ENCODE measurements around the gene FAM107B.

FAM107B gene

GRCh38 chr10:14481014-14481413, 293.7 kb downstream of the FAM107B start:
- no peaks in the 10 kb centered on the region for H3K36me3 ChIP-seq (ENCODE audit: insufficient read depth, low read length)
- WGBS, result 97% methylated on average over 4 of the region's 4 CpGs
- no peak overlapping the region for H3K27ac ChIP-seq (ENCODE audit: low read depth, low read length)
- H3K9ac ChIP-seq (ENCODE audit: low read depth, low read length), result no peak overlapping the region
- peaks cover 3% of the 10 kb centered on the region; the same call in 1 of the 2 replicates for H3K4me1 ChIP-seq (ENCODE audit: insufficient read depth, low read length)
- no peaks in the 10 kb centered on the region for H3K9me3 ChIP-seq (ENCODE audit: insufficient read depth, low read depth, low read length)
- H3K4me3 ChIP-seq (ENCODE audit: low read length), result no peak overlapping the region
- H3K27me3 ChIP-seq (ENCODE audit: insufficient read depth, low read length), result no peaks in the 10 kb centered on the region

GRCh38 chr10:14478604-14479003, 296.1 kb downstream of the FAM107B start:
- 43% methylated on average over 2 of the region's 3 CpGs for WGBS
- Histone ChIP-seq H3K9me3 (ENCODE audit: insufficient read depth, low read depth, low read length) (peaks cover 4% of the 10 kb centered on the region; the same call in 1 of the 2 replicates), H3K9ac (ENCODE audit: low read depth, low read length) (no peak overlapping the region), H3K27me3 (ENCODE audit: insufficient read depth, low read length) (no peaks in the 10 kb centered on the region), H3K4me3 (ENCODE audit: low read length) (no peak overlapping the region), H3K4me1 (ENCODE audit: insufficient read depth, low read length) (peaks cover 3% of the 10 kb centered on the region; the same call in 1 of the 2 replicates), H3K36me3 (ENCODE audit: insufficient read depth, low read length) (no peaks in the 10 kb centered on the region), H3K27ac (ENCODE audit: low read depth, low read length) (no peak overlapping the region)

- Histone ChIP-seq H3K4me1 (ENCODE audit: insufficient read depth, low read length) (peaks cover 3% of the 10 kb centered on the region; the same call in 1 of the 2 replicates), H3K9me3 (ENCODE audit: insufficient read depth, low read depth, low read length) (peaks cover 4% of the 10 kb centered on the region; the same call in 1 of the 2 replicates), H3K27ac (ENCODE audit: low read depth, low read length) (no peak overlapping the region), H3K27me3 (ENCODE audit: insufficient read depth, low read length) (no peaks in the 10 kb centered on the region), H3K4me3 (ENCODE audit: low read length) (no peak overlapping the region), H3K9ac (ENCODE audit: low read depth, low read length) (no peak overlapping the region), H3K36me3 (ENCODE audit: insufficient read depth, low read length) (no peaks in the 10 kb centered on the region)
- 82% methylated on average over 7 of the region's 7 CpGs for WGBS
Observed at GRCh38 chr10:14478201-14478600, 296.5 kb downstream of the FAM107B start.

- Histone ChIP-seq H3K27me3 (ENCODE audit: insufficient read depth, low read length) (no peaks in the 10 kb centered on the region), H3K4me3 (ENCODE audit: low read length) (no peak overlapping the region), H3K36me3 (ENCODE audit: insufficient read depth, low read length) (no peaks in the 10 kb centered on the region), H3K9ac (ENCODE audit: low read depth, low read length) (no peak overlapping the region), H3K4me1 (ENCODE audit: insufficient read depth, low read length) (peaks cover 3% of the 10 kb centered on the region; the same call in 1 of the 2 replicates), H3K27ac (ENCODE audit: low read depth, low read length) (no peak overlapping the region), H3K9me3 (ENCODE audit: insufficient read depth, low read depth, low read length) (peaks cover 4% of the 10 kb centered on the region; the same call in 1 of the 2 replicates)
- WGBS, result 91% methylated on average over 4 of the region's 4 CpGs
Observed at GRCh38 chr10:14477408-14477710, 297.3 kb downstream of the FAM107B start.

- Histone ChIP-seq H3K9ac (ENCODE audit: low read depth, low read length) (no peak overlapping the region), H3K36me3 (ENCODE audit: insufficient read depth, low read length) (no peaks in the 10 kb centered on the region), H3K27me3 (ENCODE audit: insufficient read depth, low read length) (no peaks in the 10 kb centered on the region), H3K4me1 (ENCODE audit: insufficient read depth, low read length) (peaks cover 3% of the 10 kb centered on the region; the same call in 1 of the 2 replicates), H3K4me3 (ENCODE audit: low read length) (no peak overlapping the region), H3K27ac (ENCODE audit: low read depth, low read length) (no peak overlapping the region), H3K9me3 (ENCODE audit: insufficient read depth, low read depth, low read length) (peaks cover 4% of the 10 kb centered on the region; the same call in 1 of the 2 replicates)
- 88% methylated on average over 9 of the region's 9 CpGs for WGBS
Observed at GRCh38 chr10:14476641-14477407, 297.9 kb downstream of the FAM107B start.

- 97% methylated on average over 5 of the region's 5 CpGs for WGBS
- Histone ChIP-seq H3K4me1 (ENCODE audit: insufficient read depth, low read length) (peaks cover 3% of the 10 kb centered on the region; the same call in 1 of the 2 replicates), H3K9ac (ENCODE audit: low read depth, low read length) (no peak overlapping the region), H3K4me3 (ENCODE audit: low read length) (no peak overlapping the region), H3K27me3 (ENCODE audit: insufficient read depth, low read length) (no peaks in the 10 kb centered on the region), H3K9me3 (ENCODE audit: insufficient read depth, low read depth, low read length) (peaks cover 4% of the 10 kb centered on the region; the same call in 1 of the 2 replicates), H3K27ac (ENCODE audit: low read depth, low read length) (no peak overlapping the region), H3K36me3 (ENCODE audit: insufficient read depth, low read length) (no peaks in the 10 kb centered on the region)
Observed at GRCh38 chr10:14476006-14476405, 298.7 kb downstream of the FAM107B start.

- no peak overlapping the region for H3K4me3 ChIP-seq (ENCODE audit: low read length)
- no peak overlapping the region for H3K27ac ChIP-seq (ENCODE audit: low read depth, low read length)
- WGBS, result 95% methylated on average over 3 of the region's 3 CpGs
- H3K4me1 ChIP-seq (ENCODE audit: insufficient read depth, low read length), result peaks cover 3% of the 10 kb centered on the region; the same call in 1 of the 2 replicates
- H3K27me3 ChIP-seq (ENCODE audit: insufficient read depth, low read length), result no peaks in the 10 kb centered on the region
- H3K36me3 ChIP-seq (ENCODE audit: insufficient read depth, low read length), result no peaks in the 10 kb centered on the region
- H3K9me3 ChIP-seq (ENCODE audit: insufficient read depth, low read depth, low read length), result peaks cover 4% of the 10 kb centered on the region; the same call in 1 of the 2 replicates
- no peak overlapping the region for H3K9ac ChIP-seq (ENCODE audit: low read depth, low read length)
Observed at GRCh38 chr10:14474656-14475055, 300.0 kb downstream of the FAM107B start.

GRCh38 chr10:14470920-14471319, 303.8 kb downstream of the FAM107B start:
- Histone ChIP-seq H3K27me3 (ENCODE audit: insufficient read depth, low read length) (no peaks in the 10 kb centered on the region), H3K9ac (ENCODE audit: low read depth, low read length) (no peak overlapping the region), H3K9me3 (ENCODE audit: insufficient read depth, low read depth, low read length) (peaks cover 4% of the 10 kb centered on the region; the same call in 1 of the 2 replicates), H3K4me3 (ENCODE audit: low read length) (no peak overlapping the region), H3K4me1 (ENCODE audit: insufficient read depth, low read length) (no peaks in the 10 kb centered on the region), H3K36me3 (ENCODE audit: insufficient read depth, low read length) (no peaks in the 10 kb centered on the region), H3K27ac (ENCODE audit: low read depth, low read length) (no peak overlapping the region)
- WGBS, result 97% methylated on average over 6 of the region's 6 CpGs

GRCh38 chr10:14468726-14469125, 306.0 kb downstream of the FAM107B start:
- Histone ChIP-seq H3K27ac (ENCODE audit: low read depth, low read length) (no peak overlapping the region), H3K9ac (ENCODE audit: low read depth, low read length) (no peak overlapping the region), H3K27me3 (ENCODE audit: insufficient read depth, low read length) (no peaks in the 10 kb centered on the region), H3K36me3 (ENCODE audit: insufficient read depth, low read length) (no peaks in the 10 kb centered on the region), H3K4me1 (ENCODE audit: insufficient read depth, low read length) (no peaks in the 10 kb centered on the region), H3K9me3 (ENCODE audit: insufficient read depth, low read depth, low read length) (peaks cover 3% of the 10 kb centered on the region; the same call in 1 of the 2 replicates), H3K4me3 (ENCODE audit: low read length) (no peak overlapping the region)
- WGBS, result 97% methylated on average over 3 of the region's 3 CpGs
